ENCODE results near the gene STN1.

The STN1 gene

DNA sequence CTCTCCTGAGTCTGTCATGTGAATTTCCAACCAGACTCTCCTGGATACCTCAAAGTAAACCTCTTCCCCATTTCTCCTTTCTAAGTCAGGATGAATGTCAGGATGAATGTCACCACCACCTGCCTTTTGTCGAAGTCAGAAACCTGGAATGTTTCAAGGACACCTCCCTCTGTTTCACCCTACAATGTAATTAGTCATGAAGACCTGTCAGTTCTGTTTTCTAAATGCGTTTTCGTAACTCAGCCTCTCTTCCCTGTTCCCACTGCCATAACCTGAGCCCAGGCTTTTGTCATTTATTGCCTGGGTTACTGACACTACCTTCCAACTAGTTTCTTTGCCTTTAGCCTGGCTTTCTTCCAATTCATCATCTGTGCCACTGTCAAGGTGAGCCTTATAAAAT lies 5.5 kb upstream of the STN1 start:
- no peak for DNase-seq (ENCODE audit: low read depth)
- H3K4me3 ChIP-seq (ENCODE audit: control insufficient read depth, low read depth, low read length): no peak overlapping the region
- TF ChIP-seq, protein P1, sequence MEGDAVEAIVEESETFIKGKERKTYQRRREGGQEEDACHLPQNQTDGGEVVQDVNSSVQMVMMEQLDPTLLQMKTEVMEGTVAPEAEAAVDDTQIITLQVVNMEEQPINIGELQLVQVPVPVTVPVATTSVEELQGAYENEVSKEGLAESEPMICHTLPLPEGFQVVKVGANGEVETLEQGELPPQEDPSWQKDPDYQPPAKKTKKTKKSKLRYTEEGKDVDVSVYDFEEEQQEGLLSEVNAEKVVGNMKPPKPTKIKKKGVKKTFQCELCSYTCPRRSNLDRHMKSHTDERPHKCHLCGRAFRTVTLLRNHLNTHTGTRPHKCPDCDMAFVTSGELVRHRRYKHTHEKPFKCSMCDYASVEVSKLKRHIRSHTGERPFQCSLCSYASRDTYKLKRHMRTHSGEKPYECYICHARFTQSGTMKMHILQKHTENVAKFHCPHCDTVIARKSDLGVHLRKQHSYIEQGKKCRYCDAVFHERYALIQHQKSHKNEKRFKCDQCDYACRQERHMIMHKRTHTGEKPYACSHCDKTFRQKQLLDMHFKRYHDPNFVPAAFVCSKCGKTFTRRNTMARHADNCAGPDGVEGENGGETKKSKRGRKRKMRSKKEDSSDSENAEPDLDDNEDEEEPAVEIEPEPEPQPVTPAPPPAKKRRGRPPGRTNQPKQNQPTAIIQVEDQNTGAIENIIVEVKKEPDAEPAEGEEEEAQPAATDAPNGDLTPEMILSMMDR (IDR thresholded peaks at IDR 0.05; ENCODE audit: control insufficient read depth, insufficient read depth, low read depth, low read length, missing control alignments): no peak

DNA sequence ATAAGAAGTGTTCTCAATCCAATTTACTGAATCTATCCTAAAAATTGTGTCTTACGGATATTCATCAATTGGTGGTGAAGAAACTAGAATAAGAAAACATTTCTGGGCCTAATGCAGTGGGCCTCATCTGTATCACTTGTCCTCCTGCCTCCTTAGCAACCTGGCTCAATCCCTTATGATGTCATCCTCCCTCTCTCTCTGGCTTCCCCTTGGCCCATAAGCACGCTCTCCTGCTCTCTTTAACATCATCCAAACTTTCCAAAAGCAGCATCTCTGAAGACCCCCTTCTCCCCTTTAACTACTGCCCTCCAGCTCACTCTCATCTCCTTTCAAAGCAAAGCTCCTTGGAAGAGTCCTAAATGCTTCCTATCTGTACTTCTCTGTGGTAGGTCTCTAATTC lies 4.7 kb upstream of the STN1 start:
- TF ChIP-seq, protein P1 (IDR thresholded peaks at IDR 0.05; ENCODE audit: control insufficient read depth, insufficient read depth, low read depth, low read length, missing control alignments): no peak
- DNase-seq (ENCODE audit: low read depth): no peak
- no peak overlapping the region for H3K4me3 ChIP-seq (ENCODE audit: control insufficient read depth, low read depth, low read length)

- H3K4me3 ChIP-seq (ENCODE audit: control insufficient read depth, low read depth, low read length): no peak overlapping the region
- no peak for DNase-seq (ENCODE audit: low read depth)
- TF ChIP-seq, protein P1 (IDR thresholded peaks at IDR 0.05; ENCODE audit: control insufficient read depth, insufficient read depth, low read depth, low read length, missing control alignments): no peak
Measured at GRCh38 chr10:103921750-103922195, 3.8 kb upstream of the STN1 start.

- no peak overlapping the region for H3K4me3 ChIP-seq (ENCODE audit: control insufficient read depth, low read depth, low read length)
- no peak for DNase-seq (ENCODE audit: low read depth)
- TF ChIP-seq, protein P1 (IDR thresholded peaks at IDR 0.05; ENCODE audit: control insufficient read depth, insufficient read depth, low read depth, low read length, missing control alignments): no peak
Measured at GRCh38 chr10:103921248-103921647, 3.3 kb upstream of the STN1 start.

DNA sequence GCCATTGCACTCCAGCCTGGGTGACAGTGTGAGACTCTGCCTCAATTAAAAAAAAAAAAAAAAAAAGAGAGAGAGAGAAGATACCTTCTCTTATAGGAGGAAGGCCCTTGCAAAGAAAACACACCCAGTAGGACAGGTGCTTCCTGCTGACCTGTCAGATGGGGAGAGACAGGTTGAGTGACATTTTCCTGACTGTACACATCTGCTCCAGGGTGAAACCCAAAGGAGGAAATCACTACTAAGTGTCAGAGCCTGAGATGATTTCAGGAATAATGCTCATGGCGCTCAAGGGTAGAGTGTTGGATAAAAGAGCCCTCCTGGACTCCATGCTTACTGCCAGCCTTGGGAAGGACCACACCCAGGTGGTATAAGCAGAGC lies 1.7 kb upstream of the STN1 start:
- H3K4me3 ChIP-seq (ENCODE audit: control insufficient read depth, low read depth, low read length): no peak overlapping the region
- TF ChIP-seq, protein P1 (IDR thresholded peaks at IDR 0.05; ENCODE audit: control insufficient read depth, insufficient read depth, low read depth, low read length, missing control alignments): no peak
- DNase-seq (ENCODE audit: low read depth): no peak

DNA sequence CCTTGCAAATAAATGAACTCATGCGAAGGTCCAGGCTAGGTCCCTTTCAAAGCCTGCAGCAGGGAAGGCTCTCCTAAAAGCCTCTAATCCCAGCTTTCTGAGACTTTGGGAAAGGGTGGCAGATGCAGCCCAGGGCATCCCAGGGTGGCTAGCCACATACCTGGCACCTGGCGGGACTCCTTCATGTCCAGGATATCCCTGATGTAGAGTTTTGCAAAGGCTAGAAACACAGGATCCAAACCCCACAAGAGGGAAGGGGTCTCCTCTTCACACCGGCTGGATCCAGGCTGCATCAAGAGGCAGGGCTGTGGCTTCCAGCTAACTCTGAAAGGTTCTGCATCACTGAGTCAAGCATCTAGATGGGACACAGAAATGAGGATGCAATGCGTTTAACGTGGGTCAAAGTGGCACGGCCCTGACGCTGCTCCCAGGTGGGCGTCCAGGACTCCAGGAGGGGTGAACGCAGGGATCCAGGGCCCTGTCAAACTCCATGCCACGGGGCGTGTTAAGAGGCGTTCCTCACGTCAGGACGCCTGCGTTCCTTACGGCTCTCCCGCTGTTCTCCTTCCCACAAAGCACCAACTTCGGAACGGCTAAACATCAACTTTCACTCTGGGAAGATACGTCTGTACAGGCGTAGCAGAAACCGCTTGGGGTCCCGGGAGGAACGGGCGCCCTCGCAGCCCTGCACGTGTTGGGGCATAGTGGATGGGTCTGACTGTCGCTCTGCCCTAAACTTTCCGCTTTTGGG lies 507 bp downstream of the STN1 start:
- peak overlapping the region; percentile 46 for H3K4me3 ChIP-seq (ENCODE audit: control insufficient read depth, low read depth, low read length)
- DNase-seq (ENCODE audit: low read depth): no peak
- TF ChIP-seq, protein P1 (IDR thresholded peaks at IDR 0.05; ENCODE audit: control insufficient read depth, insufficient read depth, low read depth, low read length, missing control alignments): no peak
